Parathyroid adenoma (tissue), 2 donors: ENCODE data around the gene USE1.

Experiments used
- H2AFZ ChIP-seq: fragments of 300-600 bp; sonication (generic); one replicate; pipeline ENCODE4 v1.7.0; 2017; ENCODE audit warnings: antibody characterized with exemption, mild to moderate bottlenecking
- H3K27ac ChIP-seq: fragments of 300-600 bp; sonication (generic); one replicate; pipeline ENCODE4 v1.7.0; 2017
- H3K27me3 ChIP-seq: fragments of 300-600 bp; sonication (generic); one replicate; pipeline ENCODE4 v1.7.0; 2017; ENCODE audit warnings: low read length; ENCODE audit not compliant: control insufficient read depth, insufficient read depth
- H3K36me3 ChIP-seq: fragments of 300-600 bp; sonication (generic); one replicate; pipeline ENCODE4 v1.7.0; 2017; ENCODE audit warnings: low read length; ENCODE audit not compliant: control insufficient read depth, insufficient read depth
- H3K4me1 ChIP-seq: fragments of 300-600 bp; sonication (generic); one replicate; pipeline ENCODE4 v1.7.0; 2017; ENCODE audit warnings: control low read depth
- H3K4me2 ChIP-seq: fragments of 300-600 bp; sonication (generic); one replicate; pipeline ENCODE4 v1.7.0; 2017; ENCODE audit warnings: low read length
- H3K4me3 ChIP-seq: fragments of 300-600 bp; sonication (generic); one replicate; pipeline ENCODE4 v1.7.0; 2017; ENCODE audit warnings: low read depth, low read length
- H3K79me2 ChIP-seq: fragments of 300-600 bp; sonication (generic); one replicate; pipeline ENCODE4 v1.7.0; 2017; ENCODE audit warnings: control low read depth
- H3K9ac ChIP-seq: fragments of 300-600 bp; sonication (generic); one replicate; pipeline ENCODE4 v1.7.0; 2017; ENCODE audit warnings: mild to moderate bottlenecking
- H3K9me3 ChIP-seq: fragments of 300-600 bp; sonication (generic); one replicate; pipeline ENCODE4 v1.7.0; 2017; ENCODE audit warnings: low read length; ENCODE audit not compliant: control insufficient read depth
- CTCF ChIP-seq: fragments of 300-600 bp; sonication (generic); IDR thresholded peaks from one replicate; pipeline ENCODE4 v1.7.0; 2017; ENCODE audit warnings: antibody characterized with exemption, mild to moderate bottlenecking
- donor health status: primary hyperparathyroidism.

Gene USE1

GRCh38 chr19:17236811-17237543 lies 21.8 kb downstream of the USE1 start:
- H3K9ac ChIP-seq, result no peak overlapping the region
- H3K9me3 ChIP-seq, result no peaks in the 10 kb centered on the region
- peaks cover 11% of the 10 kb centered on the region for H3K79me2 ChIP-seq
- H3K27me3 ChIP-seq, result no peaks in the 10 kb centered on the region
- no peak for TF ChIP-seq CTCF
- no peak overlapping the region for H3K4me3 ChIP-seq
- H3K4me2 ChIP-seq, result no peak overlapping the region
- no peak overlapping the region for H2AFZ ChIP-seq
- no peaks in the 10 kb centered on the region for H3K36me3 ChIP-seq
- peak overlapping the region; percentile 32 for H3K27ac ChIP-seq
- H3K4me1 ChIP-seq, result peaks cover 16% of the 10 kb centered on the region

DNA sequence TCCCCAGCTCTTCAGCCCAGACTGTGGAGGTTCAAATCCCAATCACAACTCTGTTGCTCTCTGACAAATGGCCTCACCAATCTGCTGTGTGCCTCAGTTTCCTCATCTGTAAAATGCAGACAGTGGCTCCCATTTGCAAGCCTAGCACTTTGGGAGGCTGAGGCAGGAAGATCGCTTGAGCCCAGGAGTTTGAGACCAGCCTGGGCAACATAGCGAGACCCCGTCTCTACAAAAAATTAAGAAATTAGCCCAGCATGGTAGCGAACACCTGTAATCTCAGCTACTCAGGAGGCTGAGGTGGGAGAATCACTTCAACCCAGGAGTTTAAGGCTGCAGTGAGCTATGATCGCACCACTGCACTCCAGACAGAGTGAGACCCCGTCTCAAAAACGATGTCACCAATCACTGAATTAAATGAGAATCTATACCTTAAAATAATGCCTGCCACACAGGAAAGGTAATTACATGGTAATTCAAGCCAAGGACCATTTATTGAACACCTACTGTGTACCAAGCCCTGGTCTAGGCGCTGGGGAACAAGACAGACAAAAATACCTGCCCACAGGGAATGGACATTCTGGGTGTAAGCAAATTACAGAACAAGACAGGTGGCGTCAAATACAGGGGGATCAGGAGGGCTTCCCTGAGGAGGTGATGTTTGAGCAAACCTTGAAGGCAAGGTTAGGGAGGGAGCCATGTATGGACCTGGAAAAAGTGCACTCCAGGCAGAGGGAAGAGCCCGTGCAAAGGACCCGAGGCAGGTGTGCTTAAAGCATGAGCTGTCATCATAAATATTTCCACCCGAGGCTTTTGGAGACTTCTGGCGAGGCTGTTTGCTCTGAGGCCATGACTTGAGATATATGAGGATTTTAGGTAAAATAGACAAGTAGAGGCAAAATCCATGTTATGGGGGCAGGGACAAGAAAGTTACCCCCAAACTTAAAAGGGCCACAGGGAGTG lies 22.9 kb downstream of the USE1 start:
- Histone ChIP-seq H3K9ac (no peak overlapping the region), H3K4me1 (peaks cover 20% of the 10 kb centered on the region), H3K4me2 (no peak overlapping the region), H3K36me3 (no peaks in the 10 kb centered on the region), H3K9me3 (no peaks in the 10 kb centered on the region), H3K79me2 (peaks cover 15% of the 10 kb centered on the region), H3K4me3 (no peak overlapping the region), H2AFZ (no peak overlapping the region), H3K27ac (no peak overlapping the region), H3K27me3 (no peaks in the 10 kb centered on the region)
- TF ChIP-seq CTCF, result no peak

DNA sequence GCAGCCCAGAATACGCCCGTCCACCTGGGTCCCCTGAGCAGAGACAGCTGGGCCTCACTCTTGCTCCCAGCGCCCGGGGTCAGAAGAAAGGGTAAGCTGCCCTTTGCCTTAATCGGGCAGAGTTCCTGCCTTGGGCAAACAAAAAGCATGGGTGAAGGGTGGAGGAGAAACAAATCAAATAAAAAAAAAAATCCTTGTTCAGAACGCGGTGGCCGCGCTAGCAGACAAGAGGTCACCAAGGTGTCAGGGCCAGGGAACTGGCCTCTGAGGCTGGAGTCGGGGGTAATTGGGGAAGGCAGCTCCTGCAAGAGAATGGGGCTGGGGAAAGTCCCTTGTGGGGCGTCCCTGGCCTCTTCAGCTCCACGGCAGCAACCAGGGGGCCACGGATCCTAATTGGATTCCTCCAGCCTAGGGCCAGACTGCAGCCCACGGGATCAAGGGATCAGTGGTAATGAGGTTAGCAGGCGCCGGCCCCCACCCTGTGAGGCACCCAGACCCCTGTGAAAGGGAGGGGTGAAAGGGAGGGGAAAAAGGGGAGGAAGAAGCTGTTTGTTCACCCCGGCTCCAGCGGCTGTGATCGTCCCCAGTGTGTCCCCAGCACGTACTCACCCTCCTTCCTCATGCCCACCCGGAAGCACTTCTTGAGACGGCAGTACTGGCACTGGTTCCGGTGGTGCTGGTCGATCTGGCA lies 25.1 kb downstream of the USE1 start:
- H3K27ac ChIP-seq, result no peak overlapping the region
- peaks cover 17% of the 10 kb centered on the region for H3K79me2 ChIP-seq
- no peak for TF ChIP-seq CTCF
- peaks cover 14% of the 10 kb centered on the region for H3K4me1 ChIP-seq
- H3K4me3 ChIP-seq, result no peak overlapping the region
- no peak overlapping the region for H3K4me2 ChIP-seq
- no peaks in the 10 kb centered on the region for H3K9me3 ChIP-seq
- H2AFZ ChIP-seq, result no peak overlapping the region
- no peak overlapping the region for H3K9ac ChIP-seq
- H3K36me3 ChIP-seq, result no peaks in the 10 kb centered on the region
- no peaks in the 10 kb centered on the region for H3K27me3 ChIP-seq

DNA sequence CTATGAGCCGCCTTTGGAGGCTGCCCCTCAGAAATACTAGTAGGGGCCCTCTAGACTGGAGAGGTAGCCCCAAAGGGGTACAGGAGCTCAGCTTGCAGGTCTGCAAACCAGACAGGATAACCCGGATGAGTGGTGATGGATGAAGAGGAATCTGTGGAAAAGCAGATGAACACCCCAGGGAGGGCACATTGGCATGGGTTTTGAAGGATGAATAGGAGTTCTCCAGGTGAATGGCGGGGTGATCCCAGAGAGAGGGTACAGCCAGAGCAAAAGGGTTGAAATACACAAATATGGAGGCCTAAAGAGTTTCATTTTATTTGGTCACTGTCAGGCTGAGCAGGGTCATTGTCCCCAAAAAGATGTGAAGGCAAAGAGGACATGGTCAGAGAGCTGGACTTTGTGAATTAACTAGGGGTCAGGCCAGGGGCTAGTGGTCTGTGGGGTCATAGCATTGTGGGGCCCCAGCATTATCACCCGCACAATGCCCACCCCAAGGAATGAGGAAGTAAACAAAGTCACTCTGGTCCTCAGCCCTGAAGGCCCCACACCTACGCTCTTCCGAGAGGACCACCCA lies 25.8 kb downstream of the USE1 start:
- H3K27ac ChIP-seq, result no peak overlapping the region
- H3K79me2 ChIP-seq, result peaks cover 17% of the 10 kb centered on the region
- no peaks in the 10 kb centered on the region for H3K9me3 ChIP-seq
- no peak overlapping the region for H2AFZ ChIP-seq
- H3K4me1 ChIP-seq, result peaks cover 13% of the 10 kb centered on the region
- no peak overlapping the region for H3K9ac ChIP-seq
- H3K27me3 ChIP-seq, result no peaks in the 10 kb centered on the region
- H3K4me2 ChIP-seq, result no peak overlapping the region
- no peaks in the 10 kb centered on the region for H3K36me3 ChIP-seq
- no peak for TF ChIP-seq CTCF
- no peak overlapping the region for H3K4me3 ChIP-seq
